ENCODE data around the gene PNPLA5.

DNA sequence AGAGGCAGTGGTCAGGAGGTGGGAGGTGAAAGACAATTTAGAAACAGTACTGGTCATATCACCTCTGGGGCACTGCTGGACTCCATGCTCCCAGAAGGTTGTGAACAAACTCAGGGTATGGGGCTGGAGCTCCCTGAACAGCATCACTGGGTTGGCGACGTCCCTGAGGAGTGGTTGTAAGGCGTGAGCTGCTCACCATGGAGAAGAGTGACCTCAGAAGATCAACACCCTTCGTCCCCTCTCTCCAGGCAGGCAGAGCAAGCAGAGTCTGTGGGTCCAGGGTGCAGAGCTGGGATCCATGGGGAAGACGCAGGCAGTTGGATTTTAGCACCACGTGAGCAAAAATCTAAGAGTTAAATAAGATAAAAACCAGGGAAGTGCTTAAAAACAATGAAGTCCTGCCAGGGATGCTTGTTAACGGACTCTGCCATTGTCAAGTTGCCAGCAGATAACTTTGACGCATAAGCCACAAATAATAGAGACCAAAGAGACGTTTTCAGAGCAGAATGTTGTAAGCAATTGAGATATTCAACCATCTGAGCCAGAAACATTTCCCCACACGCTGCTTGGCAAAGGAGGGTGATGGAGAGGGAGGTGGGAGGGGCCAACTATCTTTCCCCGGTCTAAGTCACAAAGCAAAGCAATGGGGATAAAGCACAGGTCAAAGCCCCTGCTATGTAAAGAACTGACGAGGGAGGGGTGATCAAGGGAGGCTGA lies 13.6 kb downstream of the PNPLA5 start:
- TF ChIP-seq, protein P1, sequence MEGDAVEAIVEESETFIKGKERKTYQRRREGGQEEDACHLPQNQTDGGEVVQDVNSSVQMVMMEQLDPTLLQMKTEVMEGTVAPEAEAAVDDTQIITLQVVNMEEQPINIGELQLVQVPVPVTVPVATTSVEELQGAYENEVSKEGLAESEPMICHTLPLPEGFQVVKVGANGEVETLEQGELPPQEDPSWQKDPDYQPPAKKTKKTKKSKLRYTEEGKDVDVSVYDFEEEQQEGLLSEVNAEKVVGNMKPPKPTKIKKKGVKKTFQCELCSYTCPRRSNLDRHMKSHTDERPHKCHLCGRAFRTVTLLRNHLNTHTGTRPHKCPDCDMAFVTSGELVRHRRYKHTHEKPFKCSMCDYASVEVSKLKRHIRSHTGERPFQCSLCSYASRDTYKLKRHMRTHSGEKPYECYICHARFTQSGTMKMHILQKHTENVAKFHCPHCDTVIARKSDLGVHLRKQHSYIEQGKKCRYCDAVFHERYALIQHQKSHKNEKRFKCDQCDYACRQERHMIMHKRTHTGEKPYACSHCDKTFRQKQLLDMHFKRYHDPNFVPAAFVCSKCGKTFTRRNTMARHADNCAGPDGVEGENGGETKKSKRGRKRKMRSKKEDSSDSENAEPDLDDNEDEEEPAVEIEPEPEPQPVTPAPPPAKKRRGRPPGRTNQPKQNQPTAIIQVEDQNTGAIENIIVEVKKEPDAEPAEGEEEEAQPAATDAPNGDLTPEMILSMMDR (IDR thresholded peaks at IDR 0.05): no peak
- no peak for TF ChIP-seq POLR2A (IDR thresholded peaks at IDR 0.05)
- TF ChIP-seq POLR2AphosphoS5 (IDR thresholded peaks at IDR 0.05): no peak
